SK-N-SH (cell line): ENCODE data around the gene CDKL4. TPM values are rescaled to one million over a fixed set of nuclear protein-coding genes. Genes with fewer than 3 reads are reported as not detected.
A peak's percentile ranks its signal among the peaks of the same experiment; 100 is the strongest.

Source experiments
- CTCF ChIA-PET: fragments of 300-600, 350-600 bp; formaldehyde crosslinking; extraction: SDS; loops from one replicate; lab custom pipeline; 2021; lab: Yijun Ruan, JAX
- POLR2A ChIA-PET: fragments of 350-600 bp; sonication (Branson Sonifier 250); formaldehyde crosslinking; extraction: SDS; loops from one replicate; lab custom pipeline; 2020; ENCODE audit warnings: antibody characterized with exemption, inconsistent platforms; lab: Yijun Ruan, JAX
- DNase-seq: peaks from one replicate; pipeline ENCODE4 v3.0.0; 2012
- H2AFZ ChIP-seq: fragments of 200-600 bp; sonication (generic); 2 replicates; pipeline ENCODE4 v1.8.1; 2016; ENCODE audit warnings: antibody characterized with exemption, mild to moderate bottlenecking, low read depth
- H3F3A ChIP-seq: fragments of 200-600 bp; sonication (generic); replicated peaks from 2 replicates; pipeline ENCODE3; 2016; ENCODE audit warnings: antibody characterized with exemption, mild to moderate bottlenecking; ENCODE audit not compliant: insufficient read depth
- H3K27ac ChIP-seq, 2 experiments: fragments of 200-500 bp in 1 of 2; fragments of 200-600 bp in 1 of 2; sonication (Bioruptor generic) in 1 of 2; sonication (generic), shearing (Covaris generic) in 1 of 2; 2 replicates each; pipeline versions ENCODE4 v1.5.1 to v1.6.1; 2014 to 2016; ENCODE audit warnings: low read depth in 2 of 2, inconsistent platforms in 1 of 2, low read length in 1 of 2, mild to moderate bottlenecking in 1 of 2, mixed read lengths in 1 of 2
- H3K27me3 ChIP-seq: fragments of 200-600 bp; sonication (generic), shearing (Covaris generic); 2 replicates; pipeline ENCODE4 v1.6.1; 2016; ENCODE audit warnings: mixed run types; ENCODE audit not compliant: insufficient read depth
- H3K36me3 ChIP-seq, 2 experiments: fragments of 200-500 bp in 1 of 2; fragments of 200-600 bp in 1 of 2; sonication (Bioruptor generic) in 1 of 2; sonication (generic) in 1 of 2; replicated peaks in 1 of 2; 2 replicates each; pipeline versions ENCODE3 to v1.5.1; 2014 to 2016; ENCODE audit warnings: low read length in 1 of 2, mild to moderate bottlenecking in 1 of 2; ENCODE audit not compliant: insufficient read depth in 2 of 2, control insufficient read depth in 1 of 2
- H3K4me1 ChIP-seq, 2 experiments: fragments of 200-500 bp in 1 of 2; fragments of 200-600 bp in 1 of 2; sonication (Bioruptor generic) in 1 of 2; sonication (generic), shearing (Covaris generic) in 1 of 2; 2 replicates each; pipeline versions ENCODE4 v1.5.1 to v1.6.1; 2014 to 2016; ENCODE audit warnings: low read depth in 1 of 2, low read length in 1 of 2, mixed run types in 1 of 2; ENCODE audit not compliant: insufficient read depth in 2 of 2, control insufficient read depth in 1 of 2
- H3K4me2 ChIP-seq: fragments of 200-600 bp; sonication (generic), shearing (Covaris generic); 2 replicates; pipeline ENCODE4 v1.6.1; 2017; ENCODE audit warnings: mixed run types
- H3K4me3 ChIP-seq, 2 experiments: fragments of 200-500 bp in 1 of 2; fragments of 200-600 bp in 1 of 2; sonication (Bioruptor generic) in 1 of 2; sonication (generic), shearing (Covaris generic) in 1 of 2; 2 replicates each; pipeline versions ENCODE4 v1.5.1 to v1.8.1; 2014 to 2016; ENCODE audit warnings: low read depth in 2 of 2, inconsistent platforms in 1 of 2, low read length in 1 of 2, mild to moderate bottlenecking in 1 of 2, mixed read lengths in 1 of 2, moderate library complexity in 1 of 2
- H3K79me2 ChIP-seq: fragments of 200-600 bp; sonication (generic); 2 replicates; pipeline ENCODE4 v1.8.1; 2017; ENCODE audit warnings: mild to moderate bottlenecking; ENCODE audit not compliant: insufficient read depth
- H3K9ac ChIP-seq: fragments of 200-600 bp; sonication (generic); 2 replicates; pipeline ENCODE4 v1.6.1; 2017; ENCODE audit warnings: mixed run types
- H3K9me2 ChIP-seq: fragments of 200-600 bp; sonication (generic); 2 replicates; pipeline ENCODE4 v1.6.1; 2017; ENCODE audit warnings: mixed run types
- H3K9me3 ChIP-seq: fragments of 200-600 bp; sonication (generic); 2 replicates; pipeline ENCODE4 v1.6.1; 2017; ENCODE audit warnings: mixed run types, mild to moderate bottlenecking, moderate library complexity
- H4K20me1 ChIP-seq: fragments of 200-600 bp; sonication (generic); 2 replicates; pipeline ENCODE4 v1.6.1; 2017; ENCODE audit warnings: mild to moderate bottlenecking, mixed run types; ENCODE audit not compliant: insufficient read depth
- ELF1 ChIP-seq: IDR thresholded peaks from 2 replicates; pipeline ENCODE4 v1.4.0; 2012
- EP300 ChIP-seq, 2 experiments: IDR thresholded peaks; 2 replicates each; pipeline versions ENCODE4 v1.4.0 to v1.6.1; 2012; ENCODE audit warnings: borderline replicate concordance in 1 of 2, low read depth in 1 of 2, low read length in 1 of 2
- FOSL2 ChIP-seq: IDR thresholded peaks from 2 replicates; pipeline ENCODE4 v1.4.0; 2012; ENCODE audit warnings: low read depth, mild to moderate bottlenecking, moderate library complexity, borderline replicate concordance
- FOXM1 ChIP-seq: IDR thresholded peaks from 2 replicates; pipeline ENCODE4 v1.4.0; 2012; ENCODE audit warnings: low read depth, mild to moderate bottlenecking
- GABPA ChIP-seq: IDR thresholded peaks from 2 replicates; pipeline ENCODE4 v1.4.0; 2012; ENCODE audit warnings: low read depth, mild to moderate bottlenecking
- IRF3 ChIP-seq: fragments of 150-350 bp; IDR thresholded peaks from 2 replicates; pipeline ENCODE4 v1.6.1; 2016; ENCODE audit warnings: mild to moderate bottlenecking, low read depth, low read length
- MAX ChIP-seq: IDR thresholded peaks from 2 replicates; pipeline ENCODE4 v1.4.0; 2012; ENCODE audit warnings: low read depth
- MEF2A ChIP-seq: IDR thresholded peaks from 2 replicates; pipeline ENCODE4 v1.4.0; 2012; ENCODE audit warnings: low read depth, borderline replicate concordance
- MXI1 ChIP-seq: IDR thresholded peaks from 2 replicates; pipeline ENCODE4 v1.6.1; 2012; ENCODE audit warnings: mild to moderate bottlenecking, low read depth, low read length, improper control_type of control experiment
- NFIC ChIP-seq: IDR thresholded peaks from 2 replicates; pipeline ENCODE4 v1.4.0; 2012; ENCODE audit warnings: borderline replicate concordance
- RAD21 ChIP-seq: IDR thresholded peaks from 2 replicates; pipeline ENCODE4 v1.6.1; 2012; ENCODE audit warnings: mild to moderate bottlenecking, low read length
- RCOR1 ChIP-seq: fragments of 150-350 bp; IDR thresholded peaks from 2 replicates; pipeline ENCODE4 v1.6.1; 2017; ENCODE audit warnings: antibody characterized with exemption, low read length
- ZBTB33 ChIP-seq: IDR thresholded peaks from 2 replicates; pipeline ENCODE4 v1.4.0; 2012; ENCODE audit warnings: low read depth, borderline replicate concordance
- WGBS: methylation state at CpG from one replicate; pipeline ENCODE4 v1.1.6; 2017; ENCODE audit warnings: low lambda C conversion rate; 5-methylcytosine and 5-hydroxymethylcytosine counted together
- polyA plus RNA-seq, 3 experiments: library from polyadenylated mRNA; depleted of rRNA; stranded (reverse); fragments of >200 nt; gene quantifications; 2 replicates each; pipeline ENCODE4 v1.2.3, GENCODE V29; 2012
- TF ChIP-seq, protein P1 (sequence below): IDR thresholded peaks from 2 replicates; pipeline ENCODE4 v1.6.1; 2012; ENCODE audit warnings: mild to moderate bottlenecking, low read depth, low read length, moderate library complexity

CDKL4 gene
- polyA plus RNA-seq, 1 of the 3 experiments (the other 2 are of a cell fraction), result 0.81 TPM

DNA sequence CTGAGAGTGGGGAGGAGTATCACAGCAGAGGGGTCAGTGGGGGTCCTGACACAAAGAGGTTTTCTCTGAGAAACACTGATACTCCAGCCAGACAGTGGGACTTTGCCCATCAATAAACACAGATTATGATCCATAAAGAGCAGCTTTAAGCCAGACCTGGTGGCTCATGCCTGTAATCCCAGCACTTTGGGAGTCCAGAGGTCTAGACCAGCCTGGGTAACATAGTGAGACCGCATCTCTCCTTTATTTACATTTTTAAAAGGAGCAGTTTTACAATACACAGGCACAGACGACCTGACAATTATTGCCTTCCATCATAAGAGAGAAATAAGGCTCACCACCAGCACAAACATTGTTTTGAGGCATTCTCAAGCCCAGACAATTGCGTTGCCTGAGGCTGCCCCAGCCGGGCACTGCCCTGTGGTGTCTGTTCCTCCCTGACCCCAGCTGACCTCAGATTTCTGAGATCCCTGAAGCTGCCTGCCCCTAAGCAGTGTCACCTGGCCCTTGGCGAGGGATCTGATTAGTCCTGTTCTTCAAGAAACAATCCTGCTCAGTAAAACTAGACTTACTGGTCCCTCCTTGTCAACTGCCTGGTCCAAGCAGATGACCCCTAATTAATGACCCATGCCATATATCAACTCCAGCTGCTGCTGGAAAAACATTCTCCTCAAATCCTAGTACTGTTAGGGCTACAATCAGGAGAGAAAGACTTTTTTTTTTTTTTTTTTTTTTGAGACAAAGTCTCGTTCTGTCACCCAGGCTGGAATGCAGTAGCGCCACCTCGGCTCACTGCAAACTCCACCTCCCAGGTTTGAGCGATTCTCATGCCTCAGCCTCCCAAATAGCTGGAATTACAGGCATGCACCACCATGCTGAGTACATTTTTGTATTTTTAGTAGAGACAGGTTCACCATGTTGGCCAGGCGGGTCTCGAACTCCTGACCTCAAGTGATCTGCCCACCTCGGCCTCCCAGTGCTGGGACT is 63.5 kb downstream of the CDKL4 start:
- H3K79me2 ChIP-seq, result no peaks in the 10 kb centered on the region
- no peak overlapping the region for H2AFZ ChIP-seq
- no peak overlapping the region for H3K4me2 ChIP-seq
- H3K4me1 ChIP-seq, result peaks cover 0 to 11% of the 10 kb centered on the region in 2 experiments; a peak in 1 of 4 replicates
- H3K4me3 ChIP-seq, result no peak overlapping the region
- H3K9me3 ChIP-seq, result no peaks in the 10 kb centered on the region
- no peaks in the 10 kb centered on the region for H4K20me1 ChIP-seq
- no peaks in the 10 kb centered on the region for H3K9me2 ChIP-seq
- H3K27ac ChIP-seq, result no peak overlapping the region
- H3K36me3 ChIP-seq, result peaks cover 4% of the 10 kb centered on the region in 2 experiments
- TF ChIP-seq ELF1 (no peak), FOSL2 (no peak)
- TF ChIP-seq, protein P1, sequence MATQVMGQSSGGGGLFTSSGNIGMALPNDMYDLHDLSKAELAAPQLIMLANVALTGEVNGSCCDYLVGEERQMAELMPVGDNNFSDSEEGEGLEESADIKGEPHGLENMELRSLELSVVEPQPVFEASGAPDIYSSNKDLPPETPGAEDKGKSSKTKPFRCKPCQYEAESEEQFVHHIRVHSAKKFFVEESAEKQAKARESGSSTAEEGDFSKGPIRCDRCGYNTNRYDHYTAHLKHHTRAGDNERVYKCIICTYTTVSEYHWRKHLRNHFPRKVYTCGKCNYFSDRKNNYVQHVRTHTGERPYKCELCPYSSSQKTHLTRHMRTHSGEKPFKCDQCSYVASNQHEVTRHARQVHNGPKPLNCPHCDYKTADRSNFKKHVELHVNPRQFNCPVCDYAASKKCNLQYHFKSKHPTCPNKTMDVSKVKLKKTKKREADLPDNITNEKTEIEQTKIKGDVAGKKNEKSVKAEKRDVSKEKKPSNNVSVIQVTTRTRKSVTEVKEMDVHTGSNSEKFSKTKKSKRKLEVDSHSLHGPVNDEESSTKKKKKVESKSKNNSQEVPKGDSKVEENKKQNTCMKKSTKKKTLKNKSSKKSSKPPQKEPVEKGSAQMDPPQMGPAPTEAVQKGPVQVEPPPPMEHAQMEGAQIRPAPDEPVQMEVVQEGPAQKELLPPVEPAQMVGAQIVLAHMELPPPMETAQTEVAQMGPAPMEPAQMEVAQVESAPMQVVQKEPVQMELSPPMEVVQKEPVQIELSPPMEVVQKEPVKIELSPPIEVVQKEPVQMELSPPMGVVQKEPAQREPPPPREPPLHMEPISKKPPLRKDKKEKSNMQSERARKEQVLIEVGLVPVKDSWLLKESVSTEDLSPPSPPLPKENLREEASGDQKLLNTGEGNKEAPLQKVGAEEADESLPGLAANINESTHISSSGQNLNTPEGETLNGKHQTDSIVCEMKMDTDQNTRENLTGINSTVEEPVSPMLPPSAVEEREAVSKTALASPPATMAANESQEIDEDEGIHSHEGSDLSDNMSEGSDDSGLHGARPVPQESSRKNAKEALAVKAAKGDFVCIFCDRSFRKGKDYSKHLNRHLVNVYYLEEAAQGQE, result no peak
- ChIA-PET POLR2A (interaction anchor here (0.8 kb wide), 1 partner anchor 13 kb away, joined by 3 read pairs; no protein-coding TSS in a partner anchor), CTCF (interaction anchor here (1.0 to 1.9 kb wide), 3 partner anchors 12 to 121 kb away, joined by 3 to 9 read pairs (median 4); no protein-coding TSS in a partner anchor)
- H3K9ac ChIP-seq, result no peak overlapping the region
- 87% methylated on average over 12 of the region's 12 CpGs for WGBS
- no peaks in the 10 kb centered on the region for H3F3A ChIP-seq
- peak; percentile 57 for DNase-seq
- no peaks in the 10 kb centered on the region for H3K27me3 ChIP-seq

DNA sequence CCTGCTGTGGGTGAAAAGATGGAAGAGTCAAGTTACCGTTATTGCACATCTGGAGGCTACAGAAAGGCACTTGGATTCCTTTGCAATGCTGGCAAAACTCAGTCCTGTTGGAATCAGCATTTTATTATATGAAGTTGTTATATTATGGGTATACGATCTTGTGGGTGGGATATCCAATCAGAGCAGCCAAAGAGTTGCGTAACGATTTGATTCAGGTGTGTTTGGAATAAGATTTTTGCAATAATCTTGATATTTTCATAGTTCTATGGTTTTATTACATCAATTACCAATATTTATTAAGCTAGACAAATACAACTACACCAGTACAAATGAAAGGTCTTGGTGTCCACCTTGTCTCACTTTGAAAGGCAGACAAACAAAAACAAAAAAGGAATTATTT is 65.0 kb downstream of the CDKL4 start:
- no peaks in the 10 kb centered on the region for H3K79me2 ChIP-seq
- no peaks in the 10 kb centered on the region for H4K20me1 ChIP-seq
- H3K9me2 ChIP-seq, result no peaks in the 10 kb centered on the region
- H3K9ac ChIP-seq, result no peak overlapping the region
- ChIA-PET CTCF (interaction anchor here (0.9 to 1.9 kb wide), 2 partner anchors 11 to 49 kb away, joined by 3 to 9 read pairs; no protein-coding TSS in a partner anchor), POLR2A (no interaction called here)
- no peak for TF ChIP-seq ZBTB33
- TF ChIP-seq RCOR1, result no peak
- no peak for TF ChIP-seq EP300 (IDR thresholded peaks at IDR 0.05; ENCODE audit: borderline replicate concordance in 1 of 2, low read depth in 1 of 2, low read length in 1 of 2)
- no peak for TF ChIP-seq RAD21
- TF ChIP-seq IRF3, result no peak
- no peak for TF ChIP-seq FOXM1
- TF ChIP-seq MXI1, result no peak
- no peak for TF ChIP-seq MEF2A
- no peak for TF ChIP-seq NFIC
- TF ChIP-seq, protein P1, result no peak
- TF ChIP-seq GABPA, result no peak
- TF ChIP-seq MAX, result no peak
- H3K27me3 ChIP-seq, result no peaks in the 10 kb centered on the region
- H3K36me3 ChIP-seq, result peaks cover 4% of the 10 kb centered on the region in 2 experiments
- no peak overlapping the region for H3K27ac ChIP-seq
- WGBS, result 87% methylated on average over 4 of the region's 4 CpGs
- no peak overlapping the region for H3K4me2 ChIP-seq
- DNase-seq, result no peak
- peaks cover 0 to 11% of the 10 kb centered on the region in 2 experiments; a peak in 1 of 4 replicates for H3K4me1 ChIP-seq
- no peaks in the 10 kb centered on the region for H3F3A ChIP-seq
- H3K9me3 ChIP-seq, result no peaks in the 10 kb centered on the region
- H3K4me3 ChIP-seq, result no peak overlapping the region
- no peak overlapping the region for H2AFZ ChIP-seq
